GM12878 (cell line): Measurements from ENCODE around the gene ABCC4. TPM values are rescaled to one million over a fixed set of nuclear protein-coding genes. Genes with fewer than 3 reads are reported as not detected.

Source experiments
- ATAC-seq: fragments of 200-7000 bp; cut with Tn5 transposase; 3 replicates; pipeline ENCODE4 v1.9.1; 2020; ENCODE audit warnings: mild to moderate bottlenecking, moderate library complexity
- BruUV-seq: library from RNA; stranded (reverse); fragments of 400-500 nt; replicated peaks from 2 replicates; lab custom pipeline; 2021; lab: Mats Ljungman, UMichigan
- CTCF ChIA-PET: fragments of 300-600 bp; sonication (Branson Sonifier 250); formaldehyde crosslinking; extraction: SDS; loops from one replicate; lab custom pipeline; 2021; ENCODE audit warnings: inconsistent platforms; lab: Yijun Ruan, JAX
- POLR2A ChIA-PET: fragments of 350-600 bp; formaldehyde crosslinking; extraction: SDS; loops from one replicate; lab custom pipeline; 2021; ENCODE audit warnings: inconsistent platforms; lab: Charles Lee
- RAD21 ChIA-PET: fragments of 300-600 bp; sonication (Branson Sonifier 250); formaldehyde crosslinking; loops from one replicate; lab custom pipeline; 2023; ENCODE audit warnings: antibody characterized with exemption; ENCODE audit not compliant: unreplicated experiment; lab: Charles Lee
- SMC1A ChIA-PET: fragments of 300-600 bp; sonication (Branson Sonifier 250); formaldehyde crosslinking; loops from one replicate; lab custom pipeline; 2023; ENCODE audit not compliant: unreplicated experiment, uncharacterized antibody; lab: Charles Lee
- DNase-seq: peaks from one replicate; pipeline ENCODE4 v3.0.0-alpha.2; 2011; ENCODE audit warnings: low read depth, low spot score
- FAIRE-seq: peaks from 3 replicates; lab custom pipeline; 2011; peaks lifted over from hg19 to GRCh38; lab: Jason Lieb, UNC
- H2AFZ ChIP-seq: 2 replicates; pipeline ENCODE4 v1.6.0; 2011; ENCODE audit warnings: low read depth, low read length, control low read depth; ENCODE audit not compliant: control insufficient read depth
- H3K27ac ChIP-seq: 2 replicates; pipeline ENCODE4 v1.5.1; 2011; ENCODE audit warnings: control low read depth; ENCODE audit not compliant: control insufficient read depth, insufficient read depth
- H3K27me3 ChIP-seq, 2 experiments: replicated peaks in 1 of 2; 2 replicates each; pipeline versions ENCODE4 v1.6.0 to v1.6.1; 2011; ENCODE audit warnings: low read length in 1 of 2; ENCODE audit not compliant: control insufficient read depth in 2 of 2, insufficient read depth in 2 of 2
- H3K36me3 ChIP-seq, 2 experiments: 2 replicates each; pipeline ENCODE4 v1.5.1; 2011; ENCODE audit warnings: low read length in 1 of 2; ENCODE audit not compliant: control insufficient read depth in 2 of 2, insufficient read depth in 2 of 2
- H3K4me1 ChIP-seq: 2 replicates; pipeline ENCODE4 v1.6.1; 2011; ENCODE audit warnings: mild to moderate bottlenecking, low read length, moderate library complexity, mixed read lengths; ENCODE audit not compliant: control insufficient read depth, insufficient read depth
- H3K4me2 ChIP-seq: 2 replicates; pipeline ENCODE4 v1.6.0; 2011; ENCODE audit warnings: control low read depth; ENCODE audit not compliant: control insufficient read depth, insufficient read depth
- H3K4me3 ChIP-seq: fragments of 200-600 bp; sonication (generic); 2 replicates; pipeline ENCODE4 v1.5.1; 2016
- H3K79me2 ChIP-seq: 2 replicates; pipeline ENCODE4 v1.6.0; 2011; ENCODE audit warnings: low read length; ENCODE audit not compliant: control insufficient read depth, insufficient read depth
- H3K9ac ChIP-seq: 2 replicates; pipeline ENCODE4 v1.8.0; 2011; ENCODE audit warnings: low read length, control low read depth, mixed read lengths; ENCODE audit not compliant: control insufficient read depth, insufficient read depth
- H3K9me3 ChIP-seq: replicated peaks from 3 replicates; pipeline ENCODE4 v1.5.1; 2011; ENCODE audit warnings: mild to moderate bottlenecking, low read length; ENCODE audit not compliant: control insufficient read depth, insufficient read depth
- H4K20me1 ChIP-seq: 2 replicates; pipeline ENCODE4 v1.6.0; 2011; ENCODE audit not compliant: control insufficient read depth, insufficient read depth
- ATF3 ChIP-seq: IDR thresholded peaks from 2 replicates; pipeline ENCODE4 v1.6.1; 2011; ENCODE audit warnings: low read depth, mild to moderate bottlenecking, low read length, moderate library complexity, borderline replicate concordance; ENCODE audit errors: extremely low read depth
- ETV6 ChIP-seq, 2 experiments: fragments of 450-650 bp in 1 of 2; IDR thresholded peaks in 1 of 2; conservative IDR thresholded peaks in 1 of 2; 2 replicates each; pipeline ENCODE4 v1.6.1; 2014; ENCODE audit warnings: antibody characterized with exemption in 1 of 2, borderline replicate concordance in 1 of 2, low read depth in 1 of 2, mild to moderate bottlenecking in 1 of 2, moderate library complexity in 1 of 2
- FOXM1 ChIP-seq: IDR thresholded peaks from 2 replicates; pipeline ENCODE4 v1.6.1; 2012; ENCODE audit warnings: low read depth, mild to moderate bottlenecking, inconsistent platforms, low read length, moderate library complexity
- IKZF1 ChIP-seq: fragments of 450-650 bp; conservative IDR thresholded peaks from 2 replicates; pipeline ENCODE4 v1.6.1; 2017; ENCODE audit warnings: antibody characterized with exemption, mild to moderate bottlenecking
- IRF5 ChIP-seq: fragments of 450-650 bp; IDR thresholded peaks from 2 replicates; pipeline ENCODE4 v1.6.1; 2017; ENCODE audit warnings: borderline replicate concordance
- JUND ChIP-seq: IDR thresholded peaks from 2 replicates; pipeline ENCODE4 v1.6.1; 2012; ENCODE audit warnings: low read depth, mild to moderate bottlenecking, low read length, improper control_type of control experiment, moderate library complexity
- MLLT1 ChIP-seq: fragments of 450-650 bp; IDR thresholded peaks from 2 replicates; pipeline ENCODE4 v1.6.1; 2016; ENCODE audit warnings: mild to moderate bottlenecking
- POLR2A ChIP-seq: IDR thresholded peaks from 2 replicates; pipeline ENCODE4 v1.6.1; 2011; ENCODE audit warnings: low read depth, mild to moderate bottlenecking, low read length
- RB1 ChIP-seq: fragments of 450-650 bp; formaldehyde crosslinking; IDR thresholded peaks from 2 replicates; pipeline ENCODE4 v1.6.1; 2017; ENCODE audit warnings: mild to moderate bottlenecking, borderline replicate concordance
- SUZ12 ChIP-seq: fragments of 200-600 bp; sonication (generic); IDR thresholded peaks from one replicate; pipeline ENCODE4 v1.6.1; 2018; ENCODE audit warnings: antibody characterized with exemption, mild to moderate bottlenecking; ENCODE audit not compliant: unreplicated experiment
- TBL1XR1 ChIP-seq: IDR thresholded peaks from 2 replicates; pipeline ENCODE4 v1.6.1; 2012; ENCODE audit warnings: low read depth, low read length, improper control_type of control experiment
- WGBS: methylation state at CpG from one replicate; pipeline ENCODE4 v1.1.6; 2016; ENCODE audit warnings: low lambda C conversion rate; ENCODE audit not compliant: insufficient replicate concordance, insufficient coverage; ENCODE audit errors: missing lambda C conversion rate; 5-methylcytosine and 5-hydroxymethylcytosine counted together
- in situ Hi-C: fragments of 300-500 bp; cut with MboI; formaldehyde crosslinking; loops from 9 replicates; pipeline ENCODE4 v1.14.3; 2018; ENCODE audit warnings: mixed read lengths
- intact Hi-C: fragments of 100-400 bp; cut with micrococcal nuclease; formaldehyde crosslinking; loops from one replicate; pipeline ENCODE4 v1.14.2; 2022; ENCODE audit not compliant: unreplicated experiment
- polyA plus RNA-seq, 11 experiments: library from polyadenylated mRNA; depleted of rRNA in 4 of 11; unstranded in 6 of 11; stranded (reverse) in 5 of 11; fragments of >200 nt; fragmentation: Nextera tagmentation in 4 of 11; fragmentation: Illumina TruSeq in 1 of 11; extraction: Ambion mirVana in 4 of 11; extraction: Trizol in 1 of 11; gene quantifications; 1 replicate in 1 of 11; 2 replicates in 10 of 11; pipeline versions ENCODE4 v1.2.1 to v1.2.3, GENCODE V29; 2011 to 2016; ENCODE audit warnings: inconsistent platforms in 2 of 11, missing spikeins in 2 of 11, low read depth in 1 of 11
- total RNA-seq, 4 experiments: library from RNA; depleted of rRNA in 3 of 4; stranded (reverse); fragments of >200 nt in 3 of 4; fragmentation: Illumina TruSeq in 1 of 4; extraction: Trizol in 1 of 4; gene quantifications; 2 replicates each; pipeline versions ENCODE4 v1.2.1 to v1.2.3, GENCODE V29; 2013 to 2021

Gene ABCC4
- total and polyA plus RNA-seq, 10 of the 15 experiments (the other 5 are each of a cell fraction or from before 2014, with no cell fraction given): 7.2 to 44.4 (median 24.1) TPM

- TF ChIP-seq FOXM1 (no peak), ATF3 (no peak), TBL1XR1 (no peak), MLLT1 (no peak), POLR2A (no peak), JUND (no peak), IRF5 (no peak), RB1 (no peak), IKZF1 (no peak), ETV6 (conservative IDR thresholded peaks at IDR 0.05 in 1 of 2, IDR thresholded peaks at IDR 0.05 in 1 of 2; ENCODE audit: borderline replicate concordance in 1 of 2, low read depth in 1 of 2) (no peak), SUZ12 (no peak)
- Histone ChIP-seq H3K79me2 (no peaks in the 10 kb centered on the region), H3K9ac (no peak overlapping the region), H3K4me1 (no peaks in the 10 kb centered on the region), H3K36me3 (no peaks in the 10 kb centered on the region), H3K9me3 (no peaks in the 10 kb centered on the region), H2AFZ (no peak overlapping the region), H3K27ac (no peak overlapping the region), H4K20me1 (no peaks in the 10 kb centered on the region), H3K27me3 (no peaks in the 10 kb centered on the region), H3K4me2 (no peak overlapping the region), H3K4me3 (no peak overlapping the region)
- in situ Hi-C loops (no loop called here), intact Hi-C loops (no loop called here)
- no TSS peak for BruUV-seq
- ChIA-PET CTCF (no interaction called here), POLR2A (no interaction called here), RAD21 (no interaction called here), SMC1A (no interaction called here)
- DNase-seq (no peak), FAIRE-seq (no peak), ATAC-seq (no peak)
- WGBS: 83% methylated on average over 8 of the region's 8 CpGs
These were observed 299.1 kb downstream of the ABCC4 start for GRCh38 chr13:95002126-95002525.
